GM19397 (cell line): ENCODE measurements around the gene DLX1.
"Not testable (repeated sequence)": the region's sequence is repeated elsewhere in the genome, so short reads cannot be mapped to it uniquely, and the experiment has no call there.

Experiments
- ATAC-seq: cut with Tn5 transposase; IDR thresholded peaks from one replicate; pipeline ENCODE4 v1.9.1; 2021; ENCODE audit warnings: mild to moderate bottlenecking, moderate library complexity; ENCODE audit not compliant: unreplicated experiment

Gene DLX1

GRCh38 chr2:172109256-172109987 is 24.1 kb downstream of the DLX1 start:
- no peak for ATAC-seq

- ATAC-seq = no peak
These were observed 24.9 kb downstream of the DLX1 start for GRCh38 chr2:172109988-172110811.

- ATAC-seq = no peak
These were observed 28.3 kb downstream of the DLX1 start for GRCh38 chr2:172113617-172114016.

GRCh38 chr2:172114176-172114575 is 28.9 kb downstream of the DLX1 start:
- not testable (repeated sequence) for ATAC-seq

- ATAC-seq = no peak
These were observed 29.3 kb downstream of the DLX1 start for GRCh38 chr2:172114579-172114978.

- no peak for ATAC-seq
These were observed 30.8 kb downstream of the DLX1 start for GRCh38 chr2:172116107-172116506.

- no peak for ATAC-seq
These were observed 33.8 kb downstream of the DLX1 start for GRCh38 chr2:172119089-172119488.

- ATAC-seq = no peak
These were observed 34.8 kb downstream of the DLX1 start for GRCh38 chr2:172120118-172120517.

GRCh38 chr2:172128484-172128883 is 43.2 kb downstream of the DLX1 start:
- ATAC-seq = no peak

GRCh38 chr2:172129404-172129803 is 44.1 kb downstream of the DLX1 start:
- ATAC-seq = no peak

- ATAC-seq = no peak
These were observed 46.6 kb downstream of the DLX1 start for GRCh38 chr2:172131713-172132555.

- no peak for ATAC-seq
These were observed 49.0 kb downstream of the DLX1 start for GRCh38 chr2:172134270-172134669.

GRCh38 chr2:172135446-172135845 is 50.1 kb downstream of the DLX1 start:
- ATAC-seq = no peak

- no peak for ATAC-seq
These were observed 51.8 kb downstream of the DLX1 start for GRCh38 chr2:172137109-172137508.

GRCh38 chr2:172137943-172138342 is 52.6 kb downstream of the DLX1 start:
- no peak for ATAC-seq

- ATAC-seq = not testable (repeated sequence)
These were observed 53.4 kb downstream of the DLX1 start for GRCh38 chr2:172138727-172139126.
